ENCODE data around the gene STEAP2. TPM values are rescaled to one million over a fixed set of nuclear protein-coding genes. Genes with fewer than 3 reads are reported as not detected.

The STEAP2 gene
- total RNA-seq, 4 donors from 2014 or later: 11.9 to 34.3 (median 27.4) TPM

GRCh38 chr7:90216080-90216674 is 4.6 kb downstream of the STEAP2 start:
- peaks cover 3% of the 10 kb centered on the region for H3K9me3 ChIP-seq
- DNase-seq: no peak
- H3K4me1 ChIP-seq: peaks cover 0 to 4% of the 10 kb centered on the region in 2 donors
- no peaks in the 10 kb centered on the region for H3K36me3 ChIP-seq
- intact Hi-C loops (cut with DNase I): no loop called here
- H3K4me3 ChIP-seq (replicated peaks in 1 of 3): no peak overlapping the region
- 90 to 93% methylated on average over 6 of the region's 6 CpGs for WGBS, 2 donors
- H3K27me3 ChIP-seq: no peaks in the 10 kb centered on the region
- H3K27ac ChIP-seq: no peak overlapping the region
- no peak for TF ChIP-seq POLR2A (IDR thresholded peaks at IDR 0.05)
- TF ChIP-seq CTCF (IDR thresholded peaks at IDR 0.05): no peak

GRCh38 chr7:90216771-90217170 is 5.2 kb downstream of the STEAP2 start:
- peaks cover 0 to 4% of the 10 kb centered on the region in 2 donors for H3K4me1 ChIP-seq
- 55 to 82% methylated on average over 2 of the region's 2 CpGs for WGBS, 2 donors
- no peaks in the 10 kb centered on the region for H3K36me3 ChIP-seq
- peak; percentile 9 to 32 for DNase-seq
- no peak overlapping the region for H3K4me3 ChIP-seq (replicated peaks in 1 of 3)
- no peak overlapping the region for H3K27ac ChIP-seq
- H3K9me3 ChIP-seq: peaks cover 3% of the 10 kb centered on the region
- no peaks in the 10 kb centered on the region for H3K27me3 ChIP-seq
- intact Hi-C loops (cut with DNase I): no loop called here
- TF ChIP-seq CTCF (IDR thresholded peaks at IDR 0.05) (no peak), POLR2A (IDR thresholded peaks at IDR 0.05) (no peak)

- no peaks in the 10 kb centered on the region for H3K4me1 ChIP-seq
- DNase-seq: no peak
- H3K4me3 ChIP-seq (replicated peaks in 1 of 3): no peak overlapping the region
- intact Hi-C loops (cut with DNase I): no loop called here
- no peaks in the 10 kb centered on the region for H3K27me3 ChIP-seq
- TF ChIP-seq CTCF (IDR thresholded peaks at IDR 0.05): no peak
- TF ChIP-seq POLR2A (IDR thresholded peaks at IDR 0.05): no peak
- no peak overlapping the region for H3K27ac ChIP-seq
- H3K36me3 ChIP-seq: no peaks in the 10 kb centered on the region
- H3K9me3 ChIP-seq: peaks cover 3% of the 10 kb centered on the region
Observed at GRCh38 chr7:90222390-90222789, 10.8 kb downstream of the STEAP2 start.

- Histone ChIP-seq H3K27me3 (no peaks in the 10 kb centered on the region), H3K4me3 (replicated peaks in 1 of 3) (no peak overlapping the region), H3K36me3 (no peaks in the 10 kb centered on the region), H3K27ac (peak overlapping the region in 1 of 3 donors; percentile 31), H3K4me1 (no peaks in the 10 kb centered on the region), H3K9me3 (peaks cover 3% of the 10 kb centered on the region)
- intact Hi-C loops (cut with DNase I): no loop called here
- TF ChIP-seq CTCF (IDR thresholded peaks at IDR 0.05) (no peak), POLR2A (IDR thresholded peaks at IDR 0.05) (no peak)
- no peak for DNase-seq
- 87 to 89% methylated on average over 5 of the region's 5 CpGs for WGBS, 2 donors
Observed at GRCh38 chr7:90222811-90223725, 11.5 kb downstream of the STEAP2 start.

- TF ChIP-seq CTCF (IDR thresholded peaks at IDR 0.05): no peak
- no peak for TF ChIP-seq POLR2A (IDR thresholded peaks at IDR 0.05)
- Histone ChIP-seq H3K27ac (no peak overlapping the region), H3K27me3 (no peaks in the 10 kb centered on the region), H3K4me3 (replicated peaks in 1 of 3) (no peak overlapping the region), H3K9me3 (peaks cover 3% of the 10 kb centered on the region), H3K4me1 (no peaks in the 10 kb centered on the region), H3K36me3 (no peaks in the 10 kb centered on the region)
- 60 to 66% methylated on average over 3 of the region's 3 CpGs for WGBS, 2 donors
- intact Hi-C loops (cut with DNase I): no loop called here
- DNase-seq: no peak
Observed at GRCh38 chr7:90224195-90224594, 12.7 kb downstream of the STEAP2 start.
